Gastroesophageal sphincter (tissue), 3 donors: ENCODE data around the gene CDPF1.

ENCODE experiments used
- CTCF ChIP-seq, 4 experiments: fragments of 200-600 bp in 2 of 4; fragments of 450-650 bp in 2 of 4; sonication (generic) in 1 of 4; IDR thresholded peaks; one replicate each; pipeline ENCODE4 v1.5.1; 2017 to 2019; ENCODE audit warnings: antibody characterized with exemption in 4 of 4, mild to moderate bottlenecking in 2 of 4, moderate library complexity in 2 of 4
- EP300 ChIP-seq: sonication (generic); formaldehyde crosslinking; IDR thresholded peaks from one replicate; pipeline ENCODE4 v1.6.1; 2017; ENCODE audit warnings: antibody characterized with exemption, mild to moderate bottlenecking
- POLR2A ChIP-seq, 2 donors: fragments of 450-650 bp; IDR thresholded peaks; one replicate each; pipeline ENCODE4 v1.6.1; 2017; ENCODE audit warnings: antibody characterized with exemption in 2 of 2, mild to moderate bottlenecking in 2 of 2, moderate library complexity in 1 of 2

GRCh38 chr22:46250783-46251125 lies 661 bp upstream of the CDPF1 start:
- no peak for TF ChIP-seq CTCF (IDR thresholded peaks at IDR 0.05)
- TF ChIP-seq POLR2A (IDR thresholded peaks at IDR 0.05) = no peak
- TF ChIP-seq EP300 = no peak
